D721Med (cell line): Measurements from ENCODE around the gene OR11G2.
"Not testable (repeated sequence)": the region's sequence is repeated elsewhere in the genome, so short reads cannot be mapped to it uniquely, and the experiment has no call there.

Experiments used
- DNase-seq: peaks from one replicate; pipeline ENCODE4 v3.0.0; 2011; ENCODE audit warnings: low spot score; ENCODE audit not compliant: insufficient read length
- FAIRE-seq: peaks from 2 replicates; lab custom pipeline; 2011; peaks lifted over from hg19 to GRCh38; lab: Jason Lieb, UNC
- TF ChIP-seq, protein P1 (sequence below): IDR thresholded peaks from 2 replicates; pipeline ENCODE4 v1.5.1; 2012; ENCODE audit warnings: mild to moderate bottlenecking, control low read depth; ENCODE audit not compliant: insufficient read depth; ENCODE audit errors: missing control alignments

The OR11G2 gene, protein sequence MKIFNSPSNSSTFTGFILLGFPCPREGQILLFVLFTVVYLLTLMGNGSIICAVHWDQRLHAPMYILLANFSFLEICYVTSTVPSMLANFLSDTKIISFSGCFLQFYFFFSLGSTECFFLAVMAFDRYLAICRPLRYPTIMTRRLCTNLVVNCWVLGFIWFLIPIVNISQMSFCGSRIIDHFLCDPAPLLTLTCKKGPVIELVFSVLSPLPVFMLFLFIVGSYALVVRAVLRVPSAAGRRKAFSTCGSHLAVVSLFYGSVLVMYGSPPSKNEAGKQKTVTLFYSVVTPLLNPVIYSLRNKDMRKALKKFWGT

DNA sequence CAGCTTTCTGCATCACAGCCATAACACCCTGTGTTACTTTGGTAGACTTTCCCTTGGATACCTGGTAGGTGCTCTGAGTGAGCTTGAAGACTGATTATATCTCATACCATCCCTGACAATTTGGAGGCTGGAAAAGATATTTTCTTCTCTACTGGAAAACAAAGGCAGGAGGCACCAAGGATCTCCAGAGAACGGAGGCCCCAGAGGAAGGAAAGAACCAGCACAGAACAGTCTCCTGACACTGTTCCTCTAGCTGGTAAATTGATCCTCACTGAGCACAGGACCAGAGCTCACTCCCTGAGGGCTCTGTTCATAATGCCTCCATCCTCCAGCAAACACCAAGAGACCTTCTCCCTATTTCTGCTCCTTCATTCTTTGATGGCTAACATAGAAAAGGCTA, at the start of gene OR11G2:
Gene OR11G2, plus strand, starts transcription at position 301 of the 400 bp plus-strand sequence. CDS start 6,542 bp downstream, outside the sequence.
- DNase-seq (no peak), FAIRE-seq (no peak)
- TF ChIP-seq, protein P1, sequence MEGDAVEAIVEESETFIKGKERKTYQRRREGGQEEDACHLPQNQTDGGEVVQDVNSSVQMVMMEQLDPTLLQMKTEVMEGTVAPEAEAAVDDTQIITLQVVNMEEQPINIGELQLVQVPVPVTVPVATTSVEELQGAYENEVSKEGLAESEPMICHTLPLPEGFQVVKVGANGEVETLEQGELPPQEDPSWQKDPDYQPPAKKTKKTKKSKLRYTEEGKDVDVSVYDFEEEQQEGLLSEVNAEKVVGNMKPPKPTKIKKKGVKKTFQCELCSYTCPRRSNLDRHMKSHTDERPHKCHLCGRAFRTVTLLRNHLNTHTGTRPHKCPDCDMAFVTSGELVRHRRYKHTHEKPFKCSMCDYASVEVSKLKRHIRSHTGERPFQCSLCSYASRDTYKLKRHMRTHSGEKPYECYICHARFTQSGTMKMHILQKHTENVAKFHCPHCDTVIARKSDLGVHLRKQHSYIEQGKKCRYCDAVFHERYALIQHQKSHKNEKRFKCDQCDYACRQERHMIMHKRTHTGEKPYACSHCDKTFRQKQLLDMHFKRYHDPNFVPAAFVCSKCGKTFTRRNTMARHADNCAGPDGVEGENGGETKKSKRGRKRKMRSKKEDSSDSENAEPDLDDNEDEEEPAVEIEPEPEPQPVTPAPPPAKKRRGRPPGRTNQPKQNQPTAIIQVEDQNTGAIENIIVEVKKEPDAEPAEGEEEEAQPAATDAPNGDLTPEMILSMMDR, result no peak

DNA sequence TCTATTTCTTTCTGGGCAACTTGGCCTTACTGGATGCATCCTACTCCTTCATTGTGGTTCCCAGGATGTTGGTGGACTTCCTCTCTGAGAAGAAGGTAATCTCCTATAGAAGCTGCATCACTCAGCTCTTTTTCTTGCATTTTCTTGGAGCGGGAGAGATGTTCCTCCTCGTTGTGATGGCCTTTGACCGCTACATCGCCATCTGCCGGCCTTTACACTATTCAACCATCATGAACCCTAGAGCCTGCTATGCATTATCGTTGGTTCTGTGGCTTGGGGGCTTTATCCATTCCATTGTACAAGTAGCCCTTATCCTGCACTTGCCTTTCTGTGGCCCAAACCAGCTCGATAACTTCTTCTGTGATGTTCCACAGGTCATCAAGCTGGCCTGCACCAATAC, 46.8 kb upstream of the OR11G2 start:
- no peak for DNase-seq
- no peak for FAIRE-seq
- TF ChIP-seq, protein P1, result no peak

DNA sequence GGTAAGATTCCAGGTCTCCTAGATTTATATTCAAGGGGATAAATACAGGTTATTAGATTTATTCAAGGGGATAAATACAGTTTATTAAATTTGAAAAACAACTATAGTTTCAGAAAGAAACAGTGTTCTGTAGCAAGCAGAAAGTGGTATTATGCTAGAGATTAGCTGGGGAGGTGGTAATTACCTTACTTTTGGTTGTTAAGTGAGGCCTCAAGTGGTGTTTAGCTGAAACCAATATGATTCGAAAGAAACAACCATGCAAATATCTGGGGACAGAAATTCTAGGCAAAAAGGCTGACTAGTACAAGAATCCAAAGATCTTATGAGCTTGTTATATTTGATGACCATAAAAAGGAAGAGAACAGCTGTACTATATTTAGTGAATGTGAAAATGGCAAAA, 45.9 kb upstream of the OR11G2 start:
- DNase-seq, result no peak
- no peak for FAIRE-seq
- TF ChIP-seq, protein P1, result no peak

DNA sequence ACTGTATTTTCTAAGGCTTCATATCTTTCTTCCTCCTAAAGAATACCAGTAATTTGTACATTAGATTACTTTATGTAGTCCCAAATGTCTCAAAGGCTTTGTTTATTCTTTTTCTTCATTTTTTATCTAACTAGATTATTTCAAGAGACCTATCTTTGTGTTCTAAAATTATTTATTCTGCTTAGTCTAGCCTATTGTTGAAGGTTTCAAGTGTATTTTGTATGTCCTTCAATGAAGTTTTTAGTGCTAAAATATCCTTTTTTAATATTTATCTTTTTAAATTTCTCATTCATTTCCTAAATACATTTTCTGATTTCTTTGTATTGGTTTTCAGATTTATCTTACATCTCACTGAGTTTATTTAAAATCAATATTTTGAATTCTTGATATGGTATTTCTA, 26.2 kb upstream of the OR11G2 start:
- FAIRE-seq (no peak), DNase-seq (no peak)
- TF ChIP-seq, protein P1, result no peak

DNA sequence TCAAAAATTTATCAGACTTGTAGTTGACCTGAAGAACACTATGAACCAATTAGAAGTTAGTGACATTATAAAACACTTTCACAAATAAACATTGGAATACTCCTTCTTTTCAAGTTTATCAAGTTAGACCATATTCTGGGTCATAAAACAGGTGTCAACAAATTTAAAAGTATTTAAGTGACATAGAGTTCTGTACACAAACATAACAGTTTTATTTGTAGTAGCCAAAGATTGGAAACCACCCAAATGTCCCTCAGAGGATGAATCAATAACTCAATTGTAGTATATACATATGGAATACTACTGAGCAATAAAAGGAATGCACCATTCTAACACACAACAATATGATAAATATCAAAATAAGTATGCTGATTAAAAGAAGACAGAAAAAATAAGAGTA, 23.6 kb upstream of the OR11G2 start:
- DNase-seq (no peak), FAIRE-seq (no peak)
- TF ChIP-seq, protein P1, result no peak

DNA sequence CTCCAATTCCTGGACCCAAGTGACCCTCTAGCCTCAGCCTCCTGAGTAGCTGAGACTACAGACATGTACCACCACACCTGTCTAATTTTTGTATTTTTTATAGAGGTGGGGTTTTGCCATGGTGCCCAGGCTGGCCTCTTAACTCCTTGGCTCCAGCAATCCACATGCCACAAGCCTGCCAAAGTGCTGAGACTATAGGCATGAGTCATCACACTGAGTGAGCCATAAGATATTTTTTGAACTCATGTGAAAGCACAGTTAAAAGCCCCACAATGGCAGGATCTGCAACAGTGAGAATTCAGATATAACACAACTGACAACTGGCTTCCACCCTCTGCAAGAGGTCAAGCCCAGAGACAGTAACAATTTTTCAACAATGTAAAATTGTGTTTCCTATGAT, 20.8 kb upstream of the OR11G2 start:
- DNase-seq, FAIRE-seq: not testable (repeated sequence)

DNA sequence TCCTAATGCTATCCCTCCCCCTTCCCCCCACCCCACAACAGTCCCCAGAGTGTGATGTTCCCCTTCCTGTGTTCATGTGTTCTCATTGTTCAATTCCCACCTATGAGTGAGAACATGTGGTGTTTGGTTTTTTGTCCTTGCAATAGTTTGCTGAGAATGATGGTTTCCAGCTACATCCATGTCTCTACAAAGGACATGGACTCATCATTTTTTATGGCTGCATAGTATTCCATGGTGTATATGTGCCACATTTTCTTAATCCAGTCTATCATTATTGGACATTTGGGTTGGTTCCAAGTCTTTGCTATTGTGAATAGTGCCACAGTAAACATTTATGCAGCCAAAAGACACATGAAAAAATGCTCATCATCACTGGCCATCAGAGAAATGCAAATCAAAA, 16.5 kb upstream of the OR11G2 start:
- FAIRE-seq, result not testable (repeated sequence)

DNA sequence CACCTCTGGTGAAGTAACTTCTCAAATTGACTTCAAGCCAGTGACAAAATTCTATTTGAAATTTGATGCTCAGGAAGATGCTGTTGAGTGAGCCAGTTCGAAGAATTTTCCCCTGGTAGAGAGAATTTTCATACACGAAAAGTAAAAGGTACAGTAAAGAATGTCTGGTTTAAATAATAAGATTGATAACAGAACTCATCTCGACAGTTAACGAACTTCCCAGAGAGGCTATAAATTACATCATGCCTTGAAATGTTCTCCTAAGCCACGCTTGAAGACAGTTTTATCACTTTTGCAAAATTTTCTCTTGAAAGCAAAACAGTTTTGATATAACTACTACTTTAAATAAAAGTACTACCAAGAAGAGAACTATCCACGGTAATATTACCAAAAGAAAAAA, 14.4 kb upstream of the OR11G2 start:
- DNase-seq (no peak), FAIRE-seq (no peak)
- TF ChIP-seq, protein P1, result no peak

More for the DNA sequence above, 16.5 kb upstream of the OR11G2 start:
- not testable (repeated sequence) for DNase-seq
